Peyer's patch (tissue), 4 donors: Measurements from ENCODE around the gene ALG6.

Source experiments
- POLR2A ChIP-seq, 2 donors: fragments of 450-650 bp; IDR thresholded peaks; one replicate each; pipeline ENCODE4 v1.5.1; 2017; ENCODE audit warnings: antibody characterized with exemption in 2 of 2, mild to moderate bottlenecking in 2 of 2, moderate library complexity in 2 of 2
- TF ChIP-seq, protein P1 (sequence below), 6 experiments: fragments of 450-650 bp in 4 of 6; fragments of 200-600 bp in 2 of 6; sonication (generic) in 1 of 6; IDR thresholded peaks; one replicate each; pipeline ENCODE4 v1.5.1; 2017 to 2019; ENCODE audit warnings: antibody characterized with exemption in 6 of 6, mild to moderate bottlenecking in 3 of 6, moderate library complexity in 1 of 6

DNA sequence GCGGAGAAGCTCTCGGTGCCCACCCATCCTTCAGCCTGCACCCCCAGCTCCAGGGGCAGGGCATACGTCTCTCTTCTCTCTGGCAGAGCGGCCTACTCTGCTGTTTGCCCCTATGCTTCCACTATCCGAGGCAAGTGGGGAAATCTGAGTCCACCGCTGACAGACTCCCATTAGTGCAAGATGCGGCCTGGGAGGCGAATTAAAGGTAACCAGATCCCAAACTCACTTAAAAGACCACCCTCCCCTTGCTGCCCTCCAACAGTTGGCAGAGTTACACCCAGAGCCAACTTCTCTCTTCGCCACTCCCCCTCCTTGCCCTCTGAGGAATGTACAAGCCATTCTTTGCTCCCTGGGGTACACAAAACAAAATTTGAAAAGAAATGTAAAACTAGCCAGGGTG, 38.6 kb upstream of the ALG6 start:
- no peak for TF ChIP-seq POLR2A (IDR thresholded peaks at IDR 0.05)
- TF ChIP-seq, protein P1, sequence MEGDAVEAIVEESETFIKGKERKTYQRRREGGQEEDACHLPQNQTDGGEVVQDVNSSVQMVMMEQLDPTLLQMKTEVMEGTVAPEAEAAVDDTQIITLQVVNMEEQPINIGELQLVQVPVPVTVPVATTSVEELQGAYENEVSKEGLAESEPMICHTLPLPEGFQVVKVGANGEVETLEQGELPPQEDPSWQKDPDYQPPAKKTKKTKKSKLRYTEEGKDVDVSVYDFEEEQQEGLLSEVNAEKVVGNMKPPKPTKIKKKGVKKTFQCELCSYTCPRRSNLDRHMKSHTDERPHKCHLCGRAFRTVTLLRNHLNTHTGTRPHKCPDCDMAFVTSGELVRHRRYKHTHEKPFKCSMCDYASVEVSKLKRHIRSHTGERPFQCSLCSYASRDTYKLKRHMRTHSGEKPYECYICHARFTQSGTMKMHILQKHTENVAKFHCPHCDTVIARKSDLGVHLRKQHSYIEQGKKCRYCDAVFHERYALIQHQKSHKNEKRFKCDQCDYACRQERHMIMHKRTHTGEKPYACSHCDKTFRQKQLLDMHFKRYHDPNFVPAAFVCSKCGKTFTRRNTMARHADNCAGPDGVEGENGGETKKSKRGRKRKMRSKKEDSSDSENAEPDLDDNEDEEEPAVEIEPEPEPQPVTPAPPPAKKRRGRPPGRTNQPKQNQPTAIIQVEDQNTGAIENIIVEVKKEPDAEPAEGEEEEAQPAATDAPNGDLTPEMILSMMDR (IDR thresholded peaks at IDR 0.05) = no peak
